IMR-90 (cell line): ENCODE measurements around the gene YWHAG. TPM values are rescaled to one million over a fixed set of nuclear protein-coding genes. Genes with fewer than 3 reads are reported as not detected.

Experiments used
- ATAC-seq: fragments of 200-7000 bp; cut with Tn5 transposase; 2 replicates; pipeline ENCODE4 v1.9.1; 2020; ENCODE audit warnings: low read depth, mild to moderate bottlenecking, moderate library complexity
- BruUV-seq: library from RNA; stranded (reverse); fragments of 400-500 nt; replicated peaks from 2 replicates; lab custom pipeline; 2021; lab: Mats Ljungman, UMichigan
- CTCF ChIA-PET: fragments of 300-600 bp; formaldehyde crosslinking; extraction: SDS; loops from one replicate; lab custom pipeline; 2021; ENCODE audit warnings: antibody characterized with exemption; lab: Yijun Ruan, JAX
- POLR2A ChIA-PET: fragments of 300-600 bp; sonication (Branson Sonifier 250); formaldehyde crosslinking; loops from one replicate; lab custom pipeline; 2022; ENCODE audit warnings: antibody characterized with exemption; ENCODE audit not compliant: unreplicated experiment; lab: Charles Lee
- DNase-seq: peaks from one replicate; pipeline ENCODE4 v3.0.0; 2013
- H2AFZ ChIP-seq: replicated peaks from 2 replicates; pipeline ENCODE3; 2013; ENCODE audit warnings: low read length, mild to moderate bottlenecking; ENCODE audit not compliant: poor library complexity
- H2AK5ac ChIP-seq: 2 replicates; pipeline ENCODE4 v1.6.1; 2013; ENCODE audit warnings: low read depth, low read length, inconsistent platforms
- H2AK9ac ChIP-seq: replicated peaks from 2 replicates; pipeline ENCODE3; 2013; ENCODE audit warnings: mild to moderate bottlenecking, low read depth, low read length, moderate library complexity; ENCODE audit not compliant: poor library complexity
- H2BK120ac ChIP-seq: 2 replicates; pipeline ENCODE4 v1.6.1; 2013; ENCODE audit warnings: low read depth, low read length, inconsistent platforms
- H2BK15ac ChIP-seq: 3 replicates; pipeline ENCODE4 v1.6.1; 2013; ENCODE audit warnings: low read depth, low read length, inconsistent platforms
- H2BK20ac ChIP-seq: 2 replicates; pipeline ENCODE4 v1.6.1; 2013; ENCODE audit warnings: low read depth, mild to moderate bottlenecking, inconsistent platforms, low read length, moderate library complexity
- H2BK5ac ChIP-seq: 2 replicates; pipeline ENCODE4 v1.6.1; 2013; ENCODE audit warnings: mild to moderate bottlenecking, low read depth, low read length, inconsistent platforms; ENCODE audit not compliant: poor library complexity, severe bottlenecking
- H3K14ac ChIP-seq: replicated peaks from 2 replicates; pipeline ENCODE4 v1.6.1; 2013; ENCODE audit warnings: low read depth, low read length, inconsistent platforms
- H3K18ac ChIP-seq: 2 replicates; pipeline ENCODE4 v1.6.1; 2013; ENCODE audit warnings: low read depth, low read length, control low read depth
- H3K23ac ChIP-seq: 2 replicates; pipeline ENCODE4 v1.6.1; 2013; ENCODE audit warnings: low read depth, low read length, inconsistent platforms
- H3K27ac ChIP-seq: 2 replicates; pipeline ENCODE4 v1.5.1; 2013; ENCODE audit warnings: mild to moderate bottlenecking, control low read depth, low read length; ENCODE audit not compliant: insufficient read depth
- H3K27me3 ChIP-seq: 2 replicates; pipeline ENCODE4 v1.6.1; 2013; ENCODE audit warnings: low read length; ENCODE audit not compliant: control insufficient read depth, insufficient read depth
- H3K36me3 ChIP-seq: 2 replicates; pipeline ENCODE4 v1.6.1; 2013; ENCODE audit warnings: low read length, mixed read lengths; ENCODE audit not compliant: control insufficient read depth, insufficient read depth
- H3K4ac ChIP-seq: 2 replicates; pipeline ENCODE4 v1.6.1; 2013; ENCODE audit warnings: low read depth, low read length, inconsistent platforms
- H3K4me1 ChIP-seq: 2 replicates; pipeline ENCODE4 v1.6.1; 2013; ENCODE audit warnings: low read length, mixed read lengths; ENCODE audit not compliant: control insufficient read depth, insufficient read depth
- H3K4me2 ChIP-seq: 2 replicates; pipeline ENCODE4 v1.6.1; 2013; ENCODE audit warnings: low read depth, mild to moderate bottlenecking, control low read depth, low read length, moderate library complexity
- H3K4me3 ChIP-seq: 2 replicates; pipeline ENCODE4 v1.5.1; 2013; ENCODE audit warnings: low read depth, mild to moderate bottlenecking, control low read depth, low read length, moderate library complexity; ENCODE audit not compliant: insufficient read depth
- H3K56ac ChIP-seq: 2 replicates; pipeline ENCODE4 v1.6.1; 2013; ENCODE audit warnings: low read length, inconsistent platforms; ENCODE audit not compliant: insufficient read depth; ENCODE audit errors: extremely low read depth
- H3K79me1 ChIP-seq, 2 experiments: 2 replicates each; pipeline ENCODE4 v1.6.1; 2013; ENCODE audit warnings: low read length in 2 of 2, inconsistent platforms in 1 of 2, low read depth in 1 of 2
- H3K9ac ChIP-seq: 2 replicates; pipeline ENCODE4 v1.6.1; 2013; ENCODE audit warnings: low read depth, low read length, control low read depth
- H3K9me1 ChIP-seq: 2 replicates; pipeline ENCODE4 v1.6.1; 2013; ENCODE audit warnings: low read length, inconsistent platforms; ENCODE audit not compliant: insufficient read depth
- H3K9me3 ChIP-seq: 2 replicates; pipeline ENCODE4 v1.6.1; 2013; ENCODE audit warnings: low read length; ENCODE audit not compliant: control insufficient read depth, insufficient read depth
- H4K20me1 ChIP-seq: 2 replicates; pipeline ENCODE4 v1.6.1; 2013; ENCODE audit warnings: low read length, inconsistent platforms; ENCODE audit not compliant: insufficient read depth
- H4K5ac ChIP-seq: 2 replicates; pipeline ENCODE4 v1.6.1; 2013; ENCODE audit warnings: mild to moderate bottlenecking, low read depth, low read length, control low read depth
- H4K8ac ChIP-seq, 2 experiments: 2 replicates each; pipeline ENCODE4 v1.6.1; 2013; ENCODE audit warnings: low read depth in 2 of 2, low read length in 2 of 2, control low read depth in 1 of 2, inconsistent platforms in 1 of 2
- H4K91ac ChIP-seq: 2 replicates; pipeline ENCODE4 v1.6.1; 2013; ENCODE audit warnings: low read depth, low read length, inconsistent platforms; ENCODE audit not compliant: insufficient read depth
- BHLHE40 ChIP-seq: fragments of 150-350 bp; IDR thresholded peaks from 2 replicates; pipeline ENCODE4 v1.6.1; 2016; ENCODE audit warnings: mild to moderate bottlenecking, low read depth, low read length
- RAD21 ChIP-seq: IDR thresholded peaks from 2 replicates; pipeline ENCODE4 v1.6.1; 2012; ENCODE audit warnings: low read length, improper control_type of control experiment
- WGBS, 2 experiments: methylation state at CpG; one replicate each; pipeline versions ENCODE4 v1.1.5 to v1.1.7; 2013; ENCODE audit warnings: missing lambda C conversion rate in 2 of 2; ENCODE audit not compliant: insufficient read length in 1 of 2; ENCODE audit errors: extremely low coverage in 2 of 2; 5-methylcytosine and 5-hydroxymethylcytosine counted together
- dilution Hi-C: fragments of 300-500 bp; cut with HindIII; formaldehyde crosslinking; loops from one replicate; pipeline ENCODE4 v1.14.3; 2018; ENCODE audit warnings: low sequenced_read_pairs; ENCODE audit not compliant: unreplicated experiment
- in situ Hi-C: fragments of 300-500 bp; cut with MboI; formaldehyde crosslinking; loops from 3 replicates; pipeline ENCODE4 v1.14.3; 2019; ENCODE audit warnings: low sequenced_read_pairs, inconsistent platforms, mixed read lengths
- intact Hi-C: fragments of 100-400 bp; cut with micrococcal nuclease; formaldehyde crosslinking; loops from 2 replicates; pipeline ENCODE4 v1.10.0; 2022
- polyA plus RNA-seq, 3 experiments: library from polyadenylated mRNA; depleted of rRNA; stranded (reverse); fragments of >200 nt; gene quantifications; 2 replicates each; pipeline ENCODE4 v1.2.3, GENCODE V29; 2012; ENCODE audit warnings: low replicate concordance in 1 of 3
- total RNA-seq: library from RNA; depleted of rRNA; stranded (reverse); fragments of >200 nt; gene quantifications from 2 replicates; pipeline ENCODE4 v1.2.3, GENCODE V29; 2012

YWHAG gene
- total and polyA plus RNA-seq, 2 of the 4 experiments (the other 2 are of a cell fraction), result 40.1 to 64.9 TPM

DNA sequence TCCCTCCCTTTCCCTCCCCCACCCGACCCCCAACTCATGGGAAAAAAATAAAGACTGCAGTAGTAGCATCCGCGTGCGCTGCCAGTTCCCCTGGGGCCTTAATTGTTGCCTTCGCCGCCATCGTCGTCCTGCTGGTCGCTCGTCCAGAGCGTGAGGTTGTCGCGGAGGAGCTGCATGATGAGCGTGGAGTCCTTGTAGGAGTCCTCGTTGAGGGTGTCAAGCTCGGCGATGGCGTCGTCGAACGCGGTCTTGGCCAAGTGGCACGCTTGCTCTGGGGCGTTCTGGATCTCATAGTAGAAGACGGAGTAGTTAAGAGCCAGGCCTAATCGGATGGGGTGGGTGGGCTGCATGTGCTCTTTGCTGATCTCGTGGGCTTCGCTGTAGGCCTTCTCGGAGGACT is 29.3 kb downstream of the YWHAG start:
- no TSS peak for BruUV-seq
- ChIA-PET POLR2A (no interaction called here), CTCF (no interaction called here)
- dilution Hi-C loops, result no loop called here
- intact Hi-C loops, result no loop called here
- no peak for DNase-seq
- H3K14ac ChIP-seq, result no peak overlapping the region
- in situ Hi-C loops, result no loop called here
- H2BK120ac ChIP-seq, result no peak overlapping the region
- H3K9me3 ChIP-seq, result no peaks in the 10 kb centered on the region
- H4K91ac ChIP-seq, result no peak overlapping the region
- H3K9me1 ChIP-seq, result peaks cover 29% of the 10 kb centered on the region
- no peak overlapping the region for H3K9ac ChIP-seq
- no peak overlapping the region for H3K4ac ChIP-seq
- H3K23ac ChIP-seq, result no peak overlapping the region
- H4K8ac ChIP-seq, result no peak overlapping the region
- ATAC-seq, result no peak
- H2AFZ ChIP-seq, result no peak overlapping the region
- no peak overlapping the region for H2AK9ac ChIP-seq
- no peak overlapping the region for H2AK5ac ChIP-seq
- no peaks in the 10 kb centered on the region for H3K27me3 ChIP-seq
- peaks cover 7 to 83% of the 10 kb centered on the region in 2 experiments for H3K79me1 ChIP-seq
- H3K56ac ChIP-seq, result no peak overlapping the region
- no peak overlapping the region for H3K4me3 ChIP-seq
- H4K20me1 ChIP-seq, result peaks cover 99% of the 10 kb centered on the region
- H3K4me1 ChIP-seq, result peaks cover 12% of the 10 kb centered on the region
- H3K36me3 ChIP-seq, result peaks cover 49% of the 10 kb centered on the region
- H3K18ac ChIP-seq, result no peak overlapping the region
- TF ChIP-seq BHLHE40 (no peak), RAD21 (no peak)
- WGBS, 2 experiments, result 94% methylated on average over 16 of the region's 29 CpGs; no CpG with 5 or more reads in 1 of the 2 experiments
- no peak overlapping the region for H2BK5ac ChIP-seq
- H4K5ac ChIP-seq, result no peak overlapping the region
- no peak overlapping the region for H3K27ac ChIP-seq
- no peak overlapping the region for H2BK20ac ChIP-seq
- H2BK15ac ChIP-seq, result no peak overlapping the region
- H3K4me2 ChIP-seq, result no peak overlapping the region
